Fibroblast of villous mesenchyme (primary cell): ENCODE data around the gene TRPM4. TPM values are rescaled to one million over a fixed set of nuclear protein-coding genes. Genes with fewer than 3 reads are reported as not detected.
A peak's percentile ranks its signal among the peaks of the same experiment; 100 is the strongest.
"Not testable (repeated sequence)": the region's sequence is repeated elsewhere in the genome, so short reads cannot be mapped to it uniquely, and the experiment has no call there.

Experiments
- DNase-seq: peaks from one replicate; pipeline ENCODE4 v3.0.0-alpha.2; 2010; ENCODE audit warnings: low read depth
- H3K4me3 ChIP-seq: 2 replicates; pipeline ENCODE4 v1.5.1; 2011; ENCODE audit warnings: low read depth, mild to moderate bottlenecking, low read length
- CTCF ChIP-seq: IDR thresholded peaks from 2 replicates; pipeline ENCODE4 v1.5.1; 2012; ENCODE audit warnings: low read depth, mild to moderate bottlenecking, low read length; ENCODE audit not compliant: insufficient read depth
- total RNA-seq: library from RNA; depleted of rRNA; stranded (reverse); fragments of >200 nt; gene quantifications from 2 replicates; pipeline ENCODE4 v1.2.3, GENCODE V29; 2012

TRPM4 gene
- total RNA-seq, 1 donor: 17.3 TPM

- peak; percentile 79 for DNase-seq
- no peak for TF ChIP-seq CTCF
- no peak overlapping the region for H3K4me3 ChIP-seq
These were observed 20.8 kb upstream of the TRPM4 start for GRCh38 chr19:49136771-49137171.

GRCh38 chr19:49140951-49141350, 16.6 kb upstream of the TRPM4 start:
- no peak for DNase-seq
- no peak for TF ChIP-seq CTCF
- no peak overlapping the region for H3K4me3 ChIP-seq

GRCh38 chr19:49141352-49141751, 16.2 kb upstream of the TRPM4 start:
- H3K4me3 ChIP-seq: no peak overlapping the region
- DNase-seq: no peak
- TF ChIP-seq CTCF: no peak

- DNase-seq: peak; percentile 90
- no peak for TF ChIP-seq CTCF
- peak overlapping the region; percentile 75 for H3K4me3 ChIP-seq
These were observed 14.7 kb upstream of the TRPM4 start for GRCh38 chr19:49142866-49143335.

- H3K4me3 ChIP-seq: peak overlapping the region; percentile 55
- TF ChIP-seq CTCF: peak; percentile 80
- DNase-seq: peak; percentile 74
These were observed 11.8 kb upstream of the TRPM4 start for GRCh38 chr19:49145573-49146407.

GRCh38 chr19:49146408-49146770, 11.2 kb upstream of the TRPM4 start:
- DNase-seq, H3K4me3 ChIP-seq: not testable (repeated sequence)

- no peak for DNase-seq
- TF ChIP-seq CTCF: no peak
These were observed 9.4 kb upstream of the TRPM4 start for GRCh38 chr19:49148044-49148682.

More at GRCh38 chr19:49148044-49148682, 9.4 kb upstream of the TRPM4 start:
- H3K4me3 ChIP-seq: no peak overlapping the region
